ENCODE results near the gene NACC2. TPM values are rescaled to one million over a fixed set of nuclear protein-coding genes. Genes with fewer than 3 reads are reported as not detected.
"Not testable (repeated sequence)": the region's sequence is repeated elsewhere in the genome, so short reads cannot be mapped to it uniquely, and the experiment has no call there.

The NACC2 gene
- total RNA-seq, 1 donor from 2014 or later: 5.4 TPM

DNA sequence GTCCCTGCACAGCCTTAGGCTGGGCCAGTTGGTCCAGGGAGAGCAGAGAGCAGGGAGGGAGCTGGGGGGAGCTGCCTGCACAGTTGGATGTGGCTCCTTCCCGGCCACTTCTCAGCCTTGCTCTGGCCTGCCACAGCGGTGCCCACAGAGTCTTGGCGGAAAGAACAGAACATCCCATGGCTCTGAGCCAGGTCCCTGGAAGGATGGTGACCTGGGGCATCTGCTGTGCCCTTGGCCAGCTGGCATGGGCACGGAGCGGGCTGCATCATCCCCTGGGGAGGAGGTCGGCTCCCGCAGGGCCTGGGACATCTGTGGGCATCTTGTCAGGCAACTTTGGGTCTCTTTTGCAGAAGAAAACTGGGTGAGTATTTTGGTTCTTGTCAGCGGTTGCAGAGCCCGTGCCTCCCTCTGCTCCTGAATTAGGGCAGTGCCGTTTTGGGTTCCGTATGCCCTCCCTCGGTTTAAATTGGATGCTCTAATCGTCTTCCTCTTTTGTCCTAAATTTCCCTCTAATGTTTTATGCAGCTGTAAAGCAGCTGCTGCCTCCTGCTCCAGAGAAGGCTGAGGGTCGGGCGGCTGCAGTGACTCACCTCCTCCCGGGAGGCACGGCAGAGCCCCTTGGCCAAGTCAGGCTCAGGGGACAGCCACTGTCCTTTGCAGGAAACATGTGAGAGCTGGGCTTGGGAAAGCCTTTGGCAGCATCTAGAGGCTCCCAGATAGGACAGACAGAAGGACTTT lies 10.5 kb upstream of the NACC2 start:
- no peak overlapping the region for H3K4me3 Mint-ChIP-seq (ENCODE audit: low read depth)
- H3K4me1 Mint-ChIP-seq (ENCODE audit: low read depth): peaks cover 24% of the 10 kb centered on the region
- DNase-seq (ENCODE audit: low spot score): no peak
- H3K27ac Mint-ChIP-seq: no peak overlapping the region
- no peaks in the 10 kb centered on the region for H3K9me3 Mint-ChIP-seq
- H3K27me3 Mint-ChIP-seq (ENCODE audit: low read depth): no peaks in the 10 kb centered on the region
- intact Hi-C loops (cut with micrococcal nuclease): no loop called here
- H3K36me3 Mint-ChIP-seq (ENCODE audit: low read depth): no peaks in the 10 kb centered on the region

DNA sequence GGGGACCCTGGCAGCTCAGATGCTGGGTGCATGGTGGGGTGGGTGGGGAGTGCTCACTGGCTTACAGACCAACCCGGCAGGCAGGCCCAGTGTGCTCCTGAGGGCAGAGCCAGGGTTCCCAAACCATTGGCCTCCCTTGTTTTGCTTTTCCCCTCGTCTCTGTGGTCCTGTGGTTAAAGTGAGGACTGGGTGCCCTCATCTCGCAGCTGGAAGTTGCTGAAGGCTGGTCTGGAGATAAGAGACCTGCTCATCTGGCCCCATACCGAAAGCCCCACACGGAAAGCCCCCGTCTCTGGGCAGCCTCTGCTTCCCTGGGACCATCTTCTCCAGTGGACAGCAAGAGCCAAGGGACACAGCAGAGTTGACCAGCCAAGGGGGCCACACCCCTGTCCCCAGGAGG lies 9.8 kb upstream of the NACC2 start:
- H3K27me3 Mint-ChIP-seq (ENCODE audit: low read depth): no peaks in the 10 kb centered on the region
- H3K4me3 Mint-ChIP-seq (ENCODE audit: low read depth): no peak overlapping the region
- no peaks in the 10 kb centered on the region for H3K36me3 Mint-ChIP-seq (ENCODE audit: low read depth)
- DNase-seq (ENCODE audit: low spot score): no peak
- no peaks in the 10 kb centered on the region for H3K9me3 Mint-ChIP-seq
- intact Hi-C loops (cut with micrococcal nuclease): no loop called here
- H3K27ac Mint-ChIP-seq: no peak overlapping the region
- H3K4me1 Mint-ChIP-seq (ENCODE audit: low read depth): peaks cover 22% of the 10 kb centered on the region

DNA sequence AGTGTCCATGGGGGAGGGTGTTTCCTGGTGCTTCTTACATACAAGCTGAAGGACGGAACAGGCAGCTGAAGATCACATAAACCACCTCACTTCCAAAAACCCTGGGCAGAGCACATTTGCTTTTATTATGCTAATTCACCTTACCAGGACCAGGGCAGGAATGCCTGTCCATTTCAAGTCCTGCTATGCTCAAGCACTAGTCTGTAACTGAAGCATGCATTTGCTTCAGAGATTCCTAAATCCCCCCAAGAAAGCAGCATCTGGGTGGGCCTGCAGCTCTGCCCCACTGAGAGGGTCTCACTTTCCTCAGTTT lies 9.4 kb upstream of the NACC2 start:
- H3K27me3 Mint-ChIP-seq (ENCODE audit: low read depth): no peaks in the 10 kb centered on the region
- H3K4me3 Mint-ChIP-seq (ENCODE audit: low read depth): no peak overlapping the region
- H3K27ac Mint-ChIP-seq: no peak overlapping the region
- intact Hi-C loops (cut with micrococcal nuclease): no loop called here
- DNase-seq (ENCODE audit: low spot score): no peak
- no peaks in the 10 kb centered on the region for H3K9me3 Mint-ChIP-seq
- H3K4me1 Mint-ChIP-seq (ENCODE audit: low read depth): peaks cover 21% of the 10 kb centered on the region
- H3K36me3 Mint-ChIP-seq (ENCODE audit: low read depth): no peaks in the 10 kb centered on the region

DNA sequence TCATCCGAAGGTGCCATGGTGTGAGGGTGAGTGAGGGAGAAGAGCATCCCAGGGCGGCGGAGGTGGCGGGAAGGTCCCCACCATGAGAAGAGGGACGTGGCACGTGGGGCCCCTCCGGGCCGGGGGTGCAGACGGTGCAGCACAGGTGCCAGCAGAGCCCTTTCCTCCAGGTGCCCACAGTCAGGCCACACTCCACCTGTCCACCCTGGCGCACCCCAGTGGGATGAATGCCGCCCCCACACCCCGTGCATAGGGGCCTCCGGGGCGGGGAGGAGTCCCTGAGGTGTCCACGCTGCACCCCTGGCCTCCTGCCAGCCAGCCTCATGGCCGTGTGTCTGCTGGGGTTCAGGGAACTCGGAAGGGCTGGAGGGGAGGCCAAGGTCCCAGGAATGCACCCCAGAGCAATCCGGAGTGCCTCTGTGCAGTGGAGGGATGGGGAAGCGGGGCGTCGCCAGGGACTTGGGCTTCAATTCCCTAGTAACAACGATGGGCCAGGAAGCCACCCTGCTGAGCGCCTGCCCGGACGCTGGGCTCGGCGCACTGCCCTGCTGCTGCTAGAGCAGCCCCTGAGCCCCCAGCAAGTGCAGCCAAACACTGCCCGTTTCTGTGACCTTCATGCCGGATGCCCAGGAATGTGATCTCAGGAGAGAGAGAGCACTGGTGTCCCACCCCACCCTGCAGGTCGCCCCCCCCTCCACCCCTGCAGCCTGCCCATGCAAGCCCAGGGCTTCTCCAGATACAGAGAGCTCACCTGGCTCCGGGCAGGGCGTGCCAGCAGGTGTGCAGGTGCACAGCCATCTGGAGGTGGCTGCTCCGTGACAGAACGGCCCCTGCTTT lies 8.8 kb upstream of the NACC2 start:
- no peak overlapping the region for H3K4me3 Mint-ChIP-seq (ENCODE audit: low read depth)
- H3K27ac Mint-ChIP-seq: no peak overlapping the region
- H3K36me3 Mint-ChIP-seq (ENCODE audit: low read depth): no peaks in the 10 kb centered on the region

DNA sequence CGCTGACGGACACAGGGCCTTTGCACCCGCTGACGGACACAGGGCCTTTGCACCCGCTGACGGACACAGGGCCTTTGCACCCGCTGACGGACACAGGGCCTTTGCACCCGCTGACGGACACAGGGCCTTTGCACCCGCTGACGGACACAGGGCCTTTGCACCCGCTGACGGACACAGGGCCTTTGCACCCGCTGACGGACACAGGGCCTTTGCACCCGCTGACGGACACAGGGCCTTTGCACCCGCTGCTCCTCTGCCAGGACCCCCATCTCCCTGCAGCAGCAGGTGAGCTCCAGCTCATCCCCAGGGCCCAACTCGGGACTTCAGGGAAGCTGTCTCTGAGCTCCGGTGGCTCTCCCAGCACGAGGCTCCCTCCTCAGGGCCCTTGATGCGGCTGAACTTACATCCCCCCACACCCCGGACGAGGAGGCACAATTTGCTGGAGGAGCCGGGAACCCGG lies 6.6 kb upstream of the NACC2 start:
- H3K27ac Mint-ChIP-seq; intact Hi-C loops (cut with micrococcal nuclease); H3K36me3 Mint-ChIP-seq (ENCODE audit: low read depth); DNase-seq (ENCODE audit: low spot score); H3K4me1 Mint-ChIP-seq (ENCODE audit: low read depth); H3K27me3 Mint-ChIP-seq (ENCODE audit: low read depth); H3K9me3 Mint-ChIP-seq; H3K4me3 Mint-ChIP-seq (ENCODE audit: low read depth): not testable (repeated sequence)

More for the DNA sequence above, 8.8 kb upstream of the NACC2 start:
- DNase-seq (ENCODE audit: low spot score): no peak
- Mint-ChIP-seq H3K27me3 (ENCODE audit: low read depth) (no peaks in the 10 kb centered on the region), H3K9me3 (no peaks in the 10 kb centered on the region), H3K4me1 (ENCODE audit: low read depth) (peaks cover 23% of the 10 kb centered on the region)
- intact Hi-C loops (cut with micrococcal nuclease): no loop called here

DNA sequence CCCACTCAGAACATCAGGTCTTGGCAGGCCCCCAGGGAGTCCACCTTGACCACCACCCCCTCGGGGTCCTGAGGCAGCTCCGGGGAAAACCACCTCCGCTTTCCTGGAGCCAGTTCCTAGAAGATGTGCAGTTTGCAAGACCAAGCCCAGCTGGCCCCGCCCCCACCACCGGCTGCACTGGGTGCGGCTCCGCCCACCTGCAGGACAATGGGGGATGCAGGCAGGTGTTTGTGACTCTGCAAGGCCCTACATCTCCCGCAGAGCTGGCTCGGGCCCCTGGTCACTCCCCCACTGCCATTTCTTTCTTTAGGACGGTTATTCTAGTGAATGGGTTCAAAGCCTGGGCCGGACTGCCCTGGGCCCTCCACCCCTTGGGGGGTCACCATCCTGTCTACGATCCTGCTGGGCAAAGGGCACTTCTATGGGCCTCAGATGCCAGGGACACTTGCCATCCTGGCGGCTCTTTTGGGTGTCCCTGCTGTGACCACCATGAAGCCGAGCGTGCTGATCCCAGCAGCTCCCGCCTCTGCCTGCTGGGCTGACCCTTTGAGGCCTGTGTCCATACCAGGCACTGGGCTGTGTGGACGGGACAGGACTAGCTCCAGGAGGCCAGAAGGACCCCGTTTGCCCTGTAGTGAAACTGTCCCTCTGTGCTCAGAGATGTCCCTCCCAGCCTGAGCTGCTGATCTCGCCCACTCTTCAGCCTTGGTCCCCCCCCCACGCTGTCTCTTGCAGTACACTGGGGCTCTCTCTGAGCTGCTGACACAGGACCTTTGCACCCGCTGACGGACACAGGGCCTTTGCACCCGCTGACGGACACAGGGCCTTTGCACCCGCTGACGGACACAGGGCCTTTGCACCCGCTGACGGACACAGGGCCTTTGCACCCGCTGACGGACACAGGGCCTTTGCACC lies 5.9 kb upstream of the NACC2 start:
- Mint-ChIP-seq H3K27ac (no peak overlapping the region), H3K9me3 (no peaks in the 10 kb centered on the region), H3K4me3 (ENCODE audit: low read depth) (no peak overlapping the region), H3K27me3 (ENCODE audit: low read depth) (peaks cover 9% of the 10 kb centered on the region), H3K4me1 (ENCODE audit: low read depth) (peaks cover 4% of the 10 kb centered on the region), H3K36me3 (ENCODE audit: low read depth) (no peaks in the 10 kb centered on the region)
- intact Hi-C loops (cut with micrococcal nuclease): no loop called here
- no peak for DNase-seq (ENCODE audit: low spot score)

DNA sequence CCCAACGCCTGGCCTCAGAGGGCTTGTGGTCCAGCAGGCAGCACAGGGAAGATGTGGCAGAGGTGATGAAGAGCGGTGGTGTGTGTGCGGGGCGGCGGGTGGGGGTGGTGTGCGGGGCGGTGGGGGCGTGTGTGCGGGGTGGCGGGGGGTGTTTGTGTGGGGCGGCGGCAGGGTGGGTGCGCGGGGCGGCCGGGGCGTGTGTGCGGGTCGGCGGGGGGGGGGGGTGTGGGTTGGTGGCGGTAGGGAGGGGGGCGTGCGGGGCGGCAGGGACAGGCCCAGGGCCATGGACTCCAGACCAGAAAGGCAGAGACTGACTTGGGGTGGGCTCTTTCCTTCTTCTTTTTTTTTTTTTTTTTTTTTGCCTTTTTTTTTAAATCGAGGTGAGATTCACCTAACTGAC lies 4.5 kb upstream of the NACC2 start:
- H3K27ac Mint-ChIP-seq: no peak overlapping the region
- no peak for DNase-seq (ENCODE audit: low spot score)
- intact Hi-C loops (cut with micrococcal nuclease): loop anchor here (10.0 kb wide), 1 partner anchor 1025 kb away; no protein-coding TSS in a partner anchor
- H3K27me3 Mint-ChIP-seq (ENCODE audit: low read depth): peaks cover 9% of the 10 kb centered on the region
- H3K36me3 Mint-ChIP-seq (ENCODE audit: low read depth): no peaks in the 10 kb centered on the region
- no peaks in the 10 kb centered on the region for H3K9me3 Mint-ChIP-seq
- no peak overlapping the region for H3K4me3 Mint-ChIP-seq (ENCODE audit: low read depth)
- H3K4me1 Mint-ChIP-seq (ENCODE audit: low read depth): peaks cover 4% of the 10 kb centered on the region

DNA sequence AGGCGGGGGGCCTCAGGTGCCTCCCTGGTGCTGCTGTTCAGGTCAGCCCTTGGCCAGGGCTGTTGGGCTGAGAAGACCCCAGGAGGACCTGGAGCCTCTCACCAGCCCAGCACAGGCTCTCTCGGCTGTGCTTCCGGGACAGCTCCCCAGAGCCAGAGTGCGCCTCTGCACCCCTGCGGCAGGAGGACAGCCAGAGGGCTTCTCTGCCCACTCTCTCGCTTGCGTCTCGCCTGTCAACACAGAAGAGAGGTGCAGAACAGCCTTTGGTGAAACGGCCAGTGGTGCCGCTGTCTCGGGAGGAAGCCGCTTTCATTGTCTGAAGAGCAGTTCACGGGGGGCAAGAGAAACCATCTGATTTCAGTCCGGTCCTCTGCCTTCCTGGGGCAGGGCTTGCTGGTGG lies 3.8 kb upstream of the NACC2 start:
- DNase-seq (ENCODE audit: low spot score): no peak
- H3K4me1 Mint-ChIP-seq (ENCODE audit: low read depth): peaks cover 4% of the 10 kb centered on the region
- no peak overlapping the region for H3K27ac Mint-ChIP-seq
- intact Hi-C loops (cut with micrococcal nuclease): loop anchor here (10.0 kb wide), 1 partner anchor 1026 kb away; no protein-coding TSS in a partner anchor
- no peaks in the 10 kb centered on the region for H3K9me3 Mint-ChIP-seq
- H3K4me3 Mint-ChIP-seq (ENCODE audit: low read depth): no peak overlapping the region
- peaks cover 10% of the 10 kb centered on the region for H3K27me3 Mint-ChIP-seq (ENCODE audit: low read depth)
- no peaks in the 10 kb centered on the region for H3K36me3 Mint-ChIP-seq (ENCODE audit: low read depth)

DNA sequence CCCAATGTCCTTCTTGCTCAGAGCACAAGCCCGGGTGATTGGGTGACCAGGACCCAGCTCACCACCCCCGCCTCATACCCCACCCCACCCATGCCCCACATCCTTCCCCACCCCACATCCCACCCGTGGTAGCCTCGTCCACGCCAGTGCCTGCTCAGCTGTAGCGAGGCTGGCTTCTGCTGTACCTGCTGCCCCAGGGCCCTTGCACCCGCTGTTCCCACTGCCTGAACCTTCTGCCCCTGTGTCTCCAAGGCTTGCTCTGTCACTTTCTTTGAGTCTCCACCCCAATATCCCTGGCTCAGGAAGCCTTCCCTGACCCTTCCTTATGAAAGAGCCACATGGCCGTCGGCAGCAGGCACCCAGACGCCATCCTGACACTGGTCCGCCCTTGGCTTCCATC lies 3.1 kb upstream of the NACC2 start:
- H3K4me1 Mint-ChIP-seq (ENCODE audit: low read depth): peaks cover 4% of the 10 kb centered on the region
- no peak for DNase-seq (ENCODE audit: low spot score)
- H3K4me3 Mint-ChIP-seq (ENCODE audit: low read depth): no peak overlapping the region
- no peaks in the 10 kb centered on the region for H3K36me3 Mint-ChIP-seq (ENCODE audit: low read depth)
- no peak overlapping the region for H3K27ac Mint-ChIP-seq
- no peaks in the 10 kb centered on the region for H3K9me3 Mint-ChIP-seq
- H3K27me3 Mint-ChIP-seq (ENCODE audit: low read depth): peaks cover 11% of the 10 kb centered on the region
- intact Hi-C loops (cut with micrococcal nuclease): loop anchor here (10.0 kb wide), 1 partner anchor 1027 kb away; no protein-coding TSS in a partner anchor

DNA sequence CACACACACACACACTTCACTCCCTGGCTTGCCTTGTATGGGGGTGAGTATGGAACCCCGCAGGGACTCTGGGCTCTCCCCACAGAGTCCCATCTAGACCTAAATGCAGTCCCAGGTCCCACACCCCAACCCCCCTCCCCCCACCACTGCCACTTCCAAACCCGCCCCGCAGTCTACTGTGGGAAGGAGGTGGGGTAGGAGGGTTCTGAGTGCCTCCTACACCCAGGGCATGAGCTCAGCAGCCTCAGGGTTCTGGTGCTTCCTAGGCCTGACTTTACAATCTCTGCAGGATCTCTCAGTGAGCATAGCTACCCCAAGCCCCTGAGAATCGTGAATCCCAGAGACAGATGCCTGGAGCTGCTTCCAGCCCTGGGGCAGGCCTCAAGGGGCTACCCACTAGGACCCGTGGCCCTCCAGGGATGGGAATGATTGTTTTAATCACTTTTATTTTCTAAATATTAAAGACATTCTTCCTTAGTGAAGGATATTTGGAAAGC lies 1.5 kb upstream of the NACC2 start:
- Mint-ChIP-seq H3K4me1 (ENCODE audit: low read depth) (peaks cover 4% of the 10 kb centered on the region), H3K27ac (no peak overlapping the region), H3K27me3 (ENCODE audit: low read depth) (peaks cover 16% of the 10 kb centered on the region), H3K9me3 (no peaks in the 10 kb centered on the region), H3K36me3 (ENCODE audit: low read depth) (no peaks in the 10 kb centered on the region), H3K4me3 (ENCODE audit: low read depth) (peak overlapping the region; percentile 57)
- intact Hi-C loops (cut with micrococcal nuclease): loop anchor here (10.0 kb wide), 1 partner anchor 1028 kb away; no protein-coding TSS in a partner anchor
- DNase-seq (ENCODE audit: low spot score): no peak

DNA sequence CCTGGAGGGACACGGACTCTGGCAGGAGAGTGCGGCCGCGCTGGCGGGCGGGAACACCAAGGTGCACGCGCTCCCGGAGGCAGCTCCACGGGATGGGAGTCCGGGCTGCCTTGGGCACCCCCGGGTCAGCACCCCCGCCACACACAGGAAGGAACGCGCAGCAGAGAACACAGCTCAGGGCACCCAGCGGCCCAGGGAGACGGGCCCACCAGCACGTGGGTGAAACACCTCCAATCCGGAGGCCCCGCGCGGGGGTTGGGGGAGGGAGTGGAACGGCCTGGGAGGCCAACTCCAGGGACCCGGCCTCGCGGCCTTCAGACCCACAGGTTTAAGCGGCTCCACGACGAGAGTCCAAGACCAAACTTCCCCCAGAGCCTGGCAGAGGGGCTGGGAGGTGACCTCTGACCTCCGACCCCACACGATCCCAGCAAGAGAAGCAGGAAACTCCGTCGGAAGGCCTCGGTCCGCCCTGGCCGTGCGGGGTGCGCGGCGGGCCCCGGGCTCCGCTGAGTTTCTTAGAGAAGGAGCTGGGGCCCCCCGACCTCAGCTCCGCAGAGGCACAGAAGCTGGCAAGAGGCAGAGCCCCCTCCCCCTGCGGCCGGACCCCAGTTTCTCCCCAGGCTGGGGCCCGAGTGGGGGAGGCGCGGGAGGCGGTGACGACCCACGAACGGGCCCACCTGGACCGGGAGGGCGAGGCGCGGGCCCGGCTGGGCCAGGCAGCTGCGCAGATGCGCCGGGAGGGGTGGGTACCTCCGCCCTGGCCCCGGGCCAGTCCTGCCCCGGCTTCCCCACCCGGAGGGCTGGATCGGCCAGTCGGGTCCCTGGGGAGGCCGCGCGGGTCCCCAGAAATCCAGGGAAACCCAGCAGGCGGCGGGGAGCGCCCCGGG lies 851 bp downstream of the NACC2 start:
- Mint-ChIP-seq H3K27ac (no peak overlapping the region), H3K4me3 (ENCODE audit: low read depth) (peak overlapping the region; percentile 66), H3K27me3 (ENCODE audit: low read depth) (peaks cover 18% of the 10 kb centered on the region), H3K4me1 (ENCODE audit: low read depth) (peaks cover 4% of the 10 kb centered on the region), H3K36me3 (ENCODE audit: low read depth) (no peaks in the 10 kb centered on the region), H3K9me3 (no peaks in the 10 kb centered on the region)
- no peak for DNase-seq (ENCODE audit: low spot score)
- intact Hi-C loops (cut with micrococcal nuclease): loop anchor here (10.0 kb wide), 1 partner anchor 1031 kb away; no protein-coding TSS in a partner anchor
